Peyer's patch (tissue), 4 donors: Measurements from ENCODE around the gene C12orf43. TPM values are rescaled to one million over a fixed set of nuclear protein-coding genes. Genes with fewer than 3 reads are reported as not detected.

Experiments
- DNase-seq, 3 donors: peaks; one replicate each; pipeline ENCODE4 v3.0.0-alpha.2; 2017 to 2019
- H3K27ac ChIP-seq, 4 donors: fragments of 200-600 bp; sonication (generic); one replicate each; pipeline ENCODE4 v1.5.1; 2016 to 2019
- H3K27me3 ChIP-seq, 2 donors: fragments of 200-600 bp; sonication (generic); one replicate each; pipeline ENCODE4 v1.5.1; 2019
- H3K36me3 ChIP-seq, 3 donors: fragments of 200-600 bp; sonication (generic); one replicate each; pipeline ENCODE4 v1.5.1; 2016 to 2019
- H3K4me1 ChIP-seq, 4 donors: fragments of 200-600 bp; sonication (generic); one replicate each; pipeline ENCODE4 v1.5.1; 2016 to 2019
- H3K4me3 ChIP-seq, 4 donors: fragments of 200-600 bp; sonication (generic); 1 replicate in 3 of 4; 2 replicates in 1 of 4; pipeline ENCODE4 v1.5.1; 2016 to 2019; ENCODE audit warnings: mild to moderate bottlenecking in 1 of 4
- H3K9me3 ChIP-seq, 4 donors: fragments of 200-600 bp; sonication (generic); one replicate each; pipeline ENCODE4 v1.5.1; 2016 to 2019; ENCODE audit warnings: mild to moderate bottlenecking in 1 of 4
- CTCF ChIP-seq, 6 experiments: fragments of 450-650 bp in 4 of 6; fragments of 200-600 bp in 2 of 6; sonication (generic) in 1 of 6; IDR thresholded peaks; one replicate each; pipeline ENCODE4 v1.5.1; 2017 to 2019; ENCODE audit warnings: antibody characterized with exemption in 6 of 6, mild to moderate bottlenecking in 3 of 6, moderate library complexity in 1 of 6
- POLR2A ChIP-seq, 2 donors: fragments of 450-650 bp; IDR thresholded peaks; one replicate each; pipeline ENCODE4 v1.5.1; 2017; ENCODE audit warnings: antibody characterized with exemption in 2 of 2, mild to moderate bottlenecking in 2 of 2, moderate library complexity in 2 of 2
- total RNA-seq, 4 donors: library from RNA; depleted of rRNA; stranded (reverse); fragments of >200 nt; gene quantifications; one replicate each; pipeline ENCODE4 v1.1.0, GENCODE V29; 2016

The C12orf43 gene
- total RNA-seq, 4 donors from 2014 or later: 7.6 to 16.5 (median 12.0) TPM

- Histone ChIP-seq H3K9me3 (no peaks in the 10 kb centered on the region), H3K27me3 (no peaks in the 10 kb centered on the region), H3K4me1 (peaks cover 0 to 6% (median 0%) of the 10 kb centered on the region in 4 donors), H3K27ac (no peak overlapping the region), H3K4me3 (no peak overlapping the region), H3K36me3 (no peaks in the 10 kb centered on the region)
- DNase-seq: no peak
- TF ChIP-seq POLR2A (IDR thresholded peaks at IDR 0.05): no peak
- TF ChIP-seq CTCF (IDR thresholded peaks at IDR 0.05): peak in 3 of 6 experiments; percentile 4 to 14 (median 10)
Observed at GRCh38 chr12:121061831-121062230, 45.5 kb upstream of the C12orf43 start.

- H3K9me3 ChIP-seq: no peaks in the 10 kb centered on the region
- H3K27me3 ChIP-seq: no peaks in the 10 kb centered on the region
- DNase-seq: peak; percentile 55 to 78 (median 56)
- peaks cover 0 to 6% (median 0%) of the 10 kb centered on the region in 4 donors for H3K4me1 ChIP-seq
- H3K4me3 ChIP-seq: peak overlapping the region; percentile 17 to 46 (median 37)
- H3K36me3 ChIP-seq: no peaks in the 10 kb centered on the region
- peak overlapping the region; percentile 57 to 71 (median 64) for H3K27ac ChIP-seq
- TF ChIP-seq POLR2A (IDR thresholded peaks at IDR 0.05): no peak
- TF ChIP-seq CTCF (IDR thresholded peaks at IDR 0.05): peak; percentile 26 to 68 (median 62)
Observed at GRCh38 chr12:121060149-121061001, 44.1 kb upstream of the C12orf43 start.

- H3K4me1 ChIP-seq: peaks cover 0 to 6% (median 0%) of the 10 kb centered on the region in 4 donors
- H3K9me3 ChIP-seq: no peaks in the 10 kb centered on the region
- H3K36me3 ChIP-seq: no peaks in the 10 kb centered on the region
- H3K27me3 ChIP-seq: no peaks in the 10 kb centered on the region
- no peak for DNase-seq
- no peak overlapping the region for H3K4me3 ChIP-seq
- TF ChIP-seq CTCF (IDR thresholded peaks at IDR 0.05) (no peak), POLR2A (IDR thresholded peaks at IDR 0.05) (no peak)
- H3K27ac ChIP-seq: peak overlapping the region in 1 of 4 donors; percentile 57
Observed at GRCh38 chr12:121059031-121059898, 43.0 kb upstream of the C12orf43 start.

- Histone ChIP-seq H3K4me3 (no peak overlapping the region), H3K27ac (no peak overlapping the region), H3K27me3 (no peaks in the 10 kb centered on the region), H3K9me3 (no peaks in the 10 kb centered on the region), H3K4me1 (peaks cover 0 to 6% (median 0%) of the 10 kb centered on the region in 4 donors), H3K36me3 (no peaks in the 10 kb centered on the region)
- no peak for DNase-seq
- TF ChIP-seq POLR2A (IDR thresholded peaks at IDR 0.05) (no peak), CTCF (IDR thresholded peaks at IDR 0.05) (no peak)
Observed at GRCh38 chr12:121057794-121058193, 41.5 kb upstream of the C12orf43 start.

GRCh38 chr12:121053706-121054105, 37.4 kb upstream of the C12orf43 start:
- H3K36me3 ChIP-seq: no peaks in the 10 kb centered on the region
- H3K27ac ChIP-seq: no peak overlapping the region
- TF ChIP-seq CTCF (IDR thresholded peaks at IDR 0.05) (no peak), POLR2A (IDR thresholded peaks at IDR 0.05) (no peak)
- DNase-seq: no peak
- H3K27me3 ChIP-seq: no peaks in the 10 kb centered on the region
- no peaks in the 10 kb centered on the region for H3K9me3 ChIP-seq
- no peak overlapping the region for H3K4me3 ChIP-seq
- no peaks in the 10 kb centered on the region for H3K4me1 ChIP-seq
